ENCODE results near the gene MSL1.

The MSL1 gene

DNA sequence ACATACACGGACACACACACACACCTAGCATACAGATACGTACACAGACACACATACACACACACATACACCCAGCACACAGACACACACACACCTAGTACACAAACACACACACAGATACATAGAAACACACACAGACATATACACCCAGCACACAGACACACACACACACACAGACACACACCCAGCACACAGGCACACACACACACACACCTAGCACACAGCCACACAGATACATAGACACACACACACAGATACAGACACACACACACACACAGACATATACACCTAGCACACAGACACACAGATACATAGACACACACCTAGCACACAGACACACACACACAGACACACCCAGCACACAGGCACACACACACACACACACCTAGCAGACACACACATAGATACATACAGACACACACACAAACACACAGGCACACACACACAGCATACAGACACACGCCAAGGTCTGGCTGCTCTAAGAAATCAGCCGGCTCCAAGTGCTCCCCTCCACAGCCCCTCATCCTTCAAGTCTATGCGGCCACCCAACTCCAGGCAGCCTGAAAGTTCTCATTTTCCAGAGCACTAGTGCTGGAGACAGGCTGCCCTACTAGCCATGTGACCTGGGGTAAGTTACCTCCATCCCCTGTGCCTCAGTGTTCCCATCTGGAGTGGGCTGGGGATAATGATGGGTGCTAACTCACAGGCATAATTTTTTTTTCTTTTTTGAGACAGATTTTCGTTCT is 34.5 kb upstream of the MSL1 start:
- H3K9me3 Mint-ChIP-seq, result no peaks in the 10 kb centered on the region
- no peaks in the 10 kb centered on the region for H3K27me3 Mint-ChIP-seq (ENCODE audit: low read depth)
- no peaks in the 10 kb centered on the region for H3K4me1 Mint-ChIP-seq (ENCODE audit: low read depth)
- no peak for DNase-seq (ENCODE audit: low spot score)
- H3K36me3 Mint-ChIP-seq (ENCODE audit: low read depth), result peaks cover 6% of the 10 kb centered on the region
- H3K27ac Mint-ChIP-seq, result peak overlapping the region; percentile 4
- no peak overlapping the region for H3K4me3 Mint-ChIP-seq

DNA sequence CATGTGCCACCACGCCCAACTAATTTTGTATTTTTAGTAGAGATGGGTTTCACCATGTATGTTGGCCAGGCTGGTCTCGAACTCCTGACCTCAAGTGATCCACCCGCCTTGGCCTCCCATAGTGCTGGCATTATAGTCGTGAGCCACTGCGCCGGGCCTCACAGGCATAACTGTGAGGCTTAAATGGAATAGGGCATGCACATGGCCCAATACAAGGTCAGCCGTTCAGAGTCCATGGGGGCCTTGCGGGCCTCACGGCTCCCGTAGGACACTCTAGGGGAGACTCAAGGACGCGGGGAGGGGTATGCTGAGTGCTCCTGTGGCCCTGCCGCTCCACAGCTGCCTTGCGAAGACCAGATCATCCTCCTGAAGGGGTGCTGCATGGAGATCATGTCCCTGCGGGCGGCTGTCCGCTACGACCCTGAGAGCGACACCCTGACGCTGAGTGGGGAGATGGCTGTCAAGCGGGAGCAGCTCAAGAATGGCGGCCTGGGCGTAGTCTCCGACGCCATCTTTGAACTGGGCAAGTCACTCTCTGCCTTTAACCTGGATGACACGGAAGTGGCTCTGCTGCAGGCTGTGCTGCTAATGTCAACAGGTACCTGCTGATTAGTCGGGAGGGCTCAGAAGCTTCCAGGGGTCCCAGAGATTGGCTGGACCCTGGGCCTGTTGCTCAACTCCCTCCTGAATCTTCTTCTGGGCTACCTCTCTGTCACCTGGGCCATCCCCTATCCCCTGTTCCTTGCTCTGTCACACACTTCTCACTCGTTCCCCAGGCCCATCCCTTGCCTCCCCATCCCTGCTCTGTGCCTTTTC is 33.7 kb upstream of the MSL1 start:
- no peaks in the 10 kb centered on the region for H3K27me3 Mint-ChIP-seq (ENCODE audit: low read depth)
- DNase-seq (ENCODE audit: low spot score), result no peak
- H3K4me3 Mint-ChIP-seq, result no peak overlapping the region
- peaks cover 6% of the 10 kb centered on the region for H3K36me3 Mint-ChIP-seq (ENCODE audit: low read depth)
- H3K9me3 Mint-ChIP-seq, result no peaks in the 10 kb centered on the region
- peak overlapping the region; percentile 46 for H3K27ac Mint-ChIP-seq
- H3K4me1 Mint-ChIP-seq (ENCODE audit: low read depth), result no peaks in the 10 kb centered on the region

DNA sequence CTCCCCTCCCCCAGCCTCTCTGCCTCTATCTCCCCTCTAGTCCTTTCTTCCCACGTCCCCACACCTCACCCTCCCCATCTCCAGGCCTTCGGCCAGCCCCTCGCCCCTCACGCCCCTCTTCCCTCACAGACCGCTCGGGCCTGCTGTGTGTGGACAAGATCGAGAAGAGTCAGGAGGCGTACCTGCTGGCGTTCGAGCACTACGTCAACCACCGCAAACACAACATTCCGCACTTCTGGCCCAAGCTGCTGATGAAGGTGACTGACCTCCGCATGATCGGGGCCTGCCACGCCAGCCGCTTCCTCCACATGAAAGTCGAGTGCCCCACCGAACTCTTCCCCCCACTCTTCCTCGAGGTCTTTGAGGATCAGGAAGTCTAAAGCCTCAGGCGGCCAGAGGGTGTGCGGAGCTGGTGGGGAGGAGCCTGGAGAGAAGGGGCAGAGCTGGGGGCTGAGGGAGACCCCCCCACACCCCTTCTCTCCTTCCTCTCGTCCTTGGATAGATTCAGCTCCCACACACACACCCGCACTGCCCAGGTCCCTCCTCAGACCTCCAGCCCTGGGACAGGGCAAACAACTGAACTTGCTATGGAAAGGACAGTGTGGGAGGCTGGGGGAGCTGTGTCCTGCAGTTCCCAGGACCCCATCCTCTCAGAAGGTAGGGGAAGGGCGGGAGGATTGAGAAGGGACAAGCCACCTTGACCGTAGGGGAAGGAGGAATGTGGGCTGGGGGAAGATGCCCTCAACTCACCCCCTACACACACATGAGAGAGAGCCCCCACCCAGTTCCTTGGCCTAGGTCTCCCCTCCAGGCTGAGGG is 32.5 kb upstream of the MSL1 start:
- H3K4me1 Mint-ChIP-seq (ENCODE audit: low read depth), result peaks cover 3% of the 10 kb centered on the region
- no peak for DNase-seq (ENCODE audit: low spot score)
- H3K27me3 Mint-ChIP-seq (ENCODE audit: low read depth), result no peaks in the 10 kb centered on the region
- no peaks in the 10 kb centered on the region for H3K9me3 Mint-ChIP-seq
- H3K27ac Mint-ChIP-seq, result peak overlapping the region; percentile 37
- H3K36me3 Mint-ChIP-seq (ENCODE audit: low read depth), result peaks cover 15% of the 10 kb centered on the region
- H3K4me3 Mint-ChIP-seq, result no peak overlapping the region

DNA sequence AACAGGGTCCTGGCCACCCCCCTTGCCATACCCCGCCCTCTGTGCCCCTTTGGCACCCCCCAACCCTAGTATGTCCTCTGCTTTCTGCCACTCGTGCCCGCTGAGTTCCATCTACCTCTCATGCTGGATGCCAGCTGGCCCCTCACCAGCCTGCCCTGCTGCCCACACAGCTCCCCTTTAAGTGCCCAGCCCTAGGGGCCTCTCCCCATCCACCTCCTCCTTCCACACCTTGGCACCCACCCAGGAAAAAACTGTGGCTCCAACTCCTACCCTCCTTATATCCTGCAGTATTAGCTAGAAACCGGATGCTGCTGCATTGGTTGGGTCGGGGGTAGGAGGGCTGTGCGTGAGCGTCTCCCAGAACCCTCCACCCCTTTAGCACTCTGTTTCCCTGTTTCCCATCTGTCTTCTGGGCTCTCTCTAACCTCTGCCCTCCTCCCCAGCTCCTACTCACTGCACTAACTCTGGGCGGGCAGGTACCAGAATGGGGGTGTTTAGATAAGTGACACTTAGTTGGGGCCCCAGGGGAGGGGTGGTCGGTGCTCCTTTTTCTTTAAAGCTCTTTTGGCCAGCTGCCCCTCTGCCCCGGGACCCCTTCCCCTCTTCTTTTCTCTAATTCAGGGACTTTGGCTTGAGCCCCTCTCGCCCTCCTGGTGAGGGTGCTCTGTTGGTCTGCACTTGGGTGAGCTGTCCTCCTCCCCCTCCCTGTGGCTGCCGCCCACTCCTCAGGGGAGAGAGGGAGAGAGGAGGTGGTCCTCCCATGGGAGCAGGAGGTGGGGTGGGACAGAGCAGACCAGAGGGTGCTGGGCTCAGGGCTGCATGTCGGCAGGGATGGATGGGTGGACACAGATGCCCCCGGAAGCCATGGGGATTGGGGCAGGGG is 31.3 kb upstream of the MSL1 start:
- no peaks in the 10 kb centered on the region for H3K9me3 Mint-ChIP-seq
- peaks cover 18% of the 10 kb centered on the region for H3K36me3 Mint-ChIP-seq (ENCODE audit: low read depth)
- peak overlapping the region; percentile 32 for H3K27ac Mint-ChIP-seq
- DNase-seq (ENCODE audit: low spot score), result no peak
- H3K4me3 Mint-ChIP-seq, result no peak overlapping the region
- peaks cover 9% of the 10 kb centered on the region for H3K4me1 Mint-ChIP-seq (ENCODE audit: low read depth)
- no peaks in the 10 kb centered on the region for H3K27me3 Mint-ChIP-seq (ENCODE audit: low read depth)

DNA sequence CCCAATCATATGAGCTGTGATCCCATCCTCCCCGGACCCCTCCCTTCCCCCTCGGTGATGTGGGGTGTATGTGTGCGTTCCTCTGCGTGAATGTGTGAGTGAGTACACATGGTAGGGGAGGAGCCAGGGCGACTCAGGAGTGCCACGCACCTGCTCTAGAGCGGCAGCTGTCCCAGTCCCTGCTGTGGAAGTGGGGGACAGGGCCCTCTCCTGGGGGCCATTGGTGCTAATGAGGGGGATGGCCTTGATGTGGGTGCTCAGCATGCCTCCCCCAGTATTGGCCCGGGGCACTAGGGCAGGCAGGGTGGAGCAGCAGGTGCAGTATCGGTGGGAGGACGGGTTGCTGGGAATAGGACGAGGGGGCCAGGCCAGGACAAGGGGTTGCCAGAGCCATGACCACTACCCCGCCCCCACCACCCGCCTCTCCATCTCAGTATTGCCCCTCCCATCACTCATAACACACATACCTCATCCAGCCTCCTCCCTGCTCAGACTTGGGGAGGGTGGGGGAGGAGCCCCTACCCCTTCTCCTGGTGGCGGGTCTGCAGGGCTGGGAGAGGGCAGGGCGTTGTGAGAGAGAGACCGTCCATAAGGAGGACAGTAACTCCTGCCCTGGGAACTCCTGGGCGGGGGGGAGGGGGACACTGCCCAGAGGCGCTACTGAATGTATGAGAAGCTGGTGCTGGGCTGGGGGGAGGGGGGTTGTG is 29.9 kb upstream of the MSL1 start:
- Mint-ChIP-seq H3K27me3 (ENCODE audit: low read depth) (no peaks in the 10 kb centered on the region), H3K27ac (no peak overlapping the region), H3K4me3 (no peak overlapping the region), H3K4me1 (ENCODE audit: low read depth) (peaks cover 21% of the 10 kb centered on the region), H3K9me3 (no peaks in the 10 kb centered on the region), H3K36me3 (ENCODE audit: low read depth) (peaks cover 30% of the 10 kb centered on the region)
- DNase-seq (ENCODE audit: low spot score), result no peak

DNA sequence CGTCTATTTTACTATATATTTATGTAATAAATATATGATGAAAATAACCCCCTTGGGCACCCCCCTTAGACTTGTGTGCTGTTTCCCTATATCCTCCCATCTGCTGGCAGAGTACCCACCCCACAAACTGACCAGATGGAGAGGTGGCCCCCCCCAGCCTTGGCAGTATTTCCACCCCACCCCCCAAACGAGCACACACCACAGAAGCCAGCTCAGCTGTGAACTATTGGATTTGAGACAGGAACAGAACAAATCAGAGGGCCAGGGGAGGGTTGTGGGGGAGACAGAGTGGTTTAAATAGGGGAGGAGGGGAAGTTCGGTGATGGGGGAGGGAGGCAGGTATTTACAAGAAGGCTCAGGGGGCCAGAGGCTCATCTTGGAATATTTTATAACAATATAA is 29.2 kb upstream of the MSL1 start:
- H3K4me1 Mint-ChIP-seq (ENCODE audit: low read depth), result peaks cover 27% of the 10 kb centered on the region
- no peak for DNase-seq (ENCODE audit: low spot score)
- H3K4me3 Mint-ChIP-seq, result no peak overlapping the region
- H3K9me3 Mint-ChIP-seq, result no peaks in the 10 kb centered on the region
- no peaks in the 10 kb centered on the region for H3K27me3 Mint-ChIP-seq (ENCODE audit: low read depth)
- no peak overlapping the region for H3K27ac Mint-ChIP-seq
- peaks cover 30% of the 10 kb centered on the region for H3K36me3 Mint-ChIP-seq (ENCODE audit: low read depth)

DNA sequence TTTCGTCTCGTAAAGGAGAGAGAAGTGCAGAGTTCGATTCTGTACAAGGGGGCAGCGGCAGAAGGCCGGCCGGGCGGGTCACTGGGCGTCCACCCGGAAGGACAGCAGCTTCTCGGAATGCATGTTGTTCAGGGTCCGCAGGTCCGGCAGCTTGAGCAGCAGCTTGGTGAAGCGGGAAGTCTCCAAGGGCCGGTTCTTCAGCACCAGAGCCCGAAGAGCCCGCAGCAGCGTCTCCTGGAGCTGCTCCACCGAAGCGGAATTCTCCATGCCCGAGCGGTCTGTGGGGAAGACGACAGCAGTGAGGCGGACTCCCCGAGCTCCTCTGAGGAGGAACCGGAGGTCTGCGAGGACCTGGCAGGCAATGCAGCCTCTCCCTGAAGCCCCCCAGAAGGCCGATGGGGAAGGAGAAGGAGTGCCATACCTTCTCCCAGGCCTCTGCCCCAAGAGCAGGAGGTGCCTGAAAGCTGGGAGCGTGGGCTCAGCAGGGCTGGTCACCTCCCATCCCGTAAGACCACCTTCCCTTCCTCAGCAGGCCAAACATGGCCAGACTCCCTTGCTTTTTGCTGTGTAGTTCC is 28.7 kb upstream of the MSL1 start:
- no peak for DNase-seq (ENCODE audit: low spot score)
- H3K36me3 Mint-ChIP-seq (ENCODE audit: low read depth), result peaks cover 30% of the 10 kb centered on the region
- H3K4me1 Mint-ChIP-seq (ENCODE audit: low read depth), result peaks cover 31% of the 10 kb centered on the region
- H3K27me3 Mint-ChIP-seq (ENCODE audit: low read depth), result no peaks in the 10 kb centered on the region
- H3K27ac Mint-ChIP-seq, result peak overlapping the region; percentile 58
- H3K9me3 Mint-ChIP-seq, result no peaks in the 10 kb centered on the region
- no peak overlapping the region for H3K4me3 Mint-ChIP-seq

DNA sequence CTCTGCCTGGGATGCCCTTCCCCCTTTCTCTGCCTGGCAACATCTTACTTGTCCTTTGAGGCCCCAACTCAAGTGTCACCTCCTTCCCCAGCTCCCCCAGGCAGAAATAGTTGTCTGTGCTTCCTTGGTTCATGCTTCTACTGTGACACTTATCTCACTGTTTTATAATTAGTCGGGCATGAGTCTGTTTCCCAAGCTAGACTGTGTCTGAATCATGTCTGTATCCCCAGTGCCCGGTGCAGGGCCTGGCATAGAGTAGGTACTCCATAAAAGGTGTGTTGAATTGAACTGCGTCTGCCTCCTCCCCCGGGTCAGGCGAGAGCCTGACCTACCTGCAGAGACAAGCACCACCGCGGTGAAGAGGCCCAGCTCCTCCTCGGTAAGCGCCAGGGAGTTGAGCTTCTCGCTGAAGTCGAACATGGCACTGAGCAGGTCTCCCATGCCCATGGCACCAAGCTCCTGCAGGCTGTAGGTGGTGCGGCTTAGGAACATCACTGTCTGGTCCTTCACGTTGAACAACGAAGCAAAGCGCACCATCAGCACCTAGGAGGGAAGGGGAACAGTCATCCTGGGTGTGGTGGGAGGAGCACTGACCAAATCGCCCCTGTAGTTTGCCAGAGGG is 28.1 kb upstream of the MSL1 start:
- H3K27me3 Mint-ChIP-seq (ENCODE audit: low read depth), result no peaks in the 10 kb centered on the region
- peak overlapping the region; percentile 58 for H3K27ac Mint-ChIP-seq
- peaks cover 32% of the 10 kb centered on the region for H3K36me3 Mint-ChIP-seq (ENCODE audit: low read depth)
- H3K4me3 Mint-ChIP-seq, result no peak overlapping the region
- H3K4me1 Mint-ChIP-seq (ENCODE audit: low read depth), result peaks cover 37% of the 10 kb centered on the region
- no peaks in the 10 kb centered on the region for H3K9me3 Mint-ChIP-seq
- DNase-seq (ENCODE audit: low spot score), result no peak

DNA sequence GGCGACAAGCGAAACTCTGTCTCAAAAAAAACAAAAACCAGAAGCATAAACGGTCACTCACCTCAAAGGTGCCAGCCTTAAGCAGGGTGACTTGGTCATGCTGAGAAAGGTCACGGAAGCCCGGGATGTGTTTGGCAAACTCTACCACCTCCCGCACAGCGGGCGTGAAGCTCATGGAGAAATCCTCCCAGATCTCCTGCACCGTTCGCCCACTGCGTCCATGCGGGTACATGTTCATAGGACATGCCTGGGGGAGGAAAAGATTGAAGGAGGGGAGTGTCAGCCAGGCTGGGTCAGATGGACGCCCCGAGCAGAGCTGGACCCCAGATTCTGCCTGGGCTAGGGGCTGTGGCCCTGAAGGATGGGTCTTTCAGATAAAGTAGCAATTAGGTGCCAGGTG is 26.9 kb upstream of the MSL1 start:
- peak overlapping the region; percentile 78 for H3K4me3 Mint-ChIP-seq
- DNase-seq (ENCODE audit: low spot score), result no peak
- peaks cover 31% of the 10 kb centered on the region for H3K36me3 Mint-ChIP-seq (ENCODE audit: low read depth)
- peak overlapping the region; percentile 31 for H3K27ac Mint-ChIP-seq
- peaks cover 46% of the 10 kb centered on the region for H3K4me1 Mint-ChIP-seq (ENCODE audit: low read depth)
- H3K9me3 Mint-ChIP-seq, result no peaks in the 10 kb centered on the region
- H3K27me3 Mint-ChIP-seq (ENCODE audit: low read depth), result no peaks in the 10 kb centered on the region

DNA sequence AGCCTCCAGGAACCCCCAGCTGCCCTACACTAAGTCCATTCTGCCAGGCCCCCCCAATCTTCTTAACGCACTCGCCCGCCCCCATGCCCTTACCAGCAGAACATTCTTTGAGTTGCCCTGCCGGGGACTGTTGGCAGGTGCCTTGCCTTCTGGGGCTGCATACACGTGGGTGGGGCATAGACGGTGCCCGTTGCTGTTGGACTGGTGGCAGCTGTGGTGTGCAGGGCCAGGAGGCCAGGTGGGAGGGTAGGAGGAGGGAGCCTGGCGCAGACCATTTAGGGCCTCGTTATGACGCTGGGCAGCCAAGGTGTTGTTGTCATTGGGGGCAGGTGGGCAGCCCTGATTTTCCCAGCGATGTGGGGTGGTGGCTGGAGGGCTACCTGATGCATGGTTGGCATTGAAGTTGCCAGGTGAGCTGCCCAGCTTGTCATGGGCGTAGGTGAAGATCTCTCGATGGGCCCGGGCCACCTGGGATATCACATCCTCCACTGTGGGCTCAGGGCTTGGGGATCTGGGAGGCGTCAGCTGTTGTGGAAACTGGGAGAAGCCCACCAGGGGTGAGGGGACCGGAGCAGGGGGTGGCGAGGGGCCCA is 26.3 kb upstream of the MSL1 start:
- H3K9me3 Mint-ChIP-seq, result no peaks in the 10 kb centered on the region

DNA sequence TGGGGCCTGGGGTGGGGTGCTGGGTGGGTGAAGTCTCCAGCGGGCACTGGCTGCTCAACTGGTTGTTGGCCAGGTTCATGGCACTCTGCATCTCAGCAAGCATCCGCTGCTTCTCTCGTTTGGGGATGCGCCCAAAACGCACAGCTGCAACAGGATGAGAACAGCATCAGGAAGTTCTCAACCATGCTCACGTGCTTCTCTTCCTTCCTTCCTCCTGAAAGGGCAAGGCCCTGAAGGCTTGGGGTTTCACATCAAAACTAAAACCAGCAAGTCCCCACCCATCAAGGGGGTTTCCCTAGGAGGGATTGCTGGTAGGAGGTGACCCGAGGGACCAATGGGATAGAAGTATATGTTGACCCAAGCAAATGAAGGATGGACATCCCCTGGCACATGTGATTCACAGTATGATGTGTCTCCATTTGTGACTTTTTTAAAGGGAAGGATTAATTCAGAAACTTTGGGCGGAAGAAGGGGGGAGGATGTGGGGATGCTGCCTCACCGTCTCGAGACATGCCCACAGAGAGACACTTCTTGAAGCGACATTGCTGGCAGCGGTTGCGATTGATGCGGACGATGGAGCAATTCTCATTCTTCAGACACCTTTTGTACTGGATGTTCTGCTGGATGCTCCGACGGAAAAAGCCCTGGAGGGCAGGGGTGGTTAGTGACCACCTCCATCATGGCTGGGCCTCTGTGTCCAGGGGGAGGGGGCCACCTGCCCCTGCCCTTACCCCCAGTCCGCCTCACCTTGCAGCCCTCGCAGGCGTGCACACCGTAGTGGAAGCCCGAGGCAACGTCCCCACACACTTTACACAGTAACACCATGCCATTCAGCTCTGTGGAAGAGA is 25.6 kb upstream of the MSL1 start:
- peak; percentile 93 for DNase-seq (ENCODE audit: low spot score)
- Mint-ChIP-seq H3K4me3 (peak overlapping the region; percentile 78), H3K36me3 (ENCODE audit: low read depth) (peaks cover 31% of the 10 kb centered on the region), H3K4me1 (ENCODE audit: low read depth) (peaks cover 58% of the 10 kb centered on the region), H3K27ac (peak overlapping the region; percentile 87), H3K9me3 (no peaks in the 10 kb centered on the region), H3K27me3 (ENCODE audit: low read depth) (no peaks in the 10 kb centered on the region)

More for the DNA sequence above, 26.3 kb upstream of the MSL1 start:
- peaks cover 31% of the 10 kb centered on the region for H3K36me3 Mint-ChIP-seq (ENCODE audit: low read depth)
- H3K27ac Mint-ChIP-seq, result peak overlapping the region; percentile 87
- H3K4me3 Mint-ChIP-seq, result peak overlapping the region; percentile 78
- no peaks in the 10 kb centered on the region for H3K27me3 Mint-ChIP-seq (ENCODE audit: low read depth)
- peaks cover 51% of the 10 kb centered on the region for H3K4me1 Mint-ChIP-seq (ENCODE audit: low read depth)
- no peak for DNase-seq (ENCODE audit: low spot score)

Measured in T-helper 2 cell treated with Interferon-gamma antibody and Interleukin-4, amounts not matched to agents 5 μg/mL and 100 μg/mL, for 36 hours (primary cell).